ENCODE measurements around the gene SAPCD1. TPM values are rescaled to one million over a fixed set of nuclear protein-coding genes. Genes with fewer than 3 reads are reported as not detected.
"Not testable (repeated sequence)": the region's sequence is repeated elsewhere in the genome, so short reads cannot be mapped to it uniquely, and the experiment has no call there.

SAPCD1 gene
- total and polyA plus RNA-seq, 4 donors = 0.59 to 2.6 (median 0.68) TPM; not detected in 1

DNA sequence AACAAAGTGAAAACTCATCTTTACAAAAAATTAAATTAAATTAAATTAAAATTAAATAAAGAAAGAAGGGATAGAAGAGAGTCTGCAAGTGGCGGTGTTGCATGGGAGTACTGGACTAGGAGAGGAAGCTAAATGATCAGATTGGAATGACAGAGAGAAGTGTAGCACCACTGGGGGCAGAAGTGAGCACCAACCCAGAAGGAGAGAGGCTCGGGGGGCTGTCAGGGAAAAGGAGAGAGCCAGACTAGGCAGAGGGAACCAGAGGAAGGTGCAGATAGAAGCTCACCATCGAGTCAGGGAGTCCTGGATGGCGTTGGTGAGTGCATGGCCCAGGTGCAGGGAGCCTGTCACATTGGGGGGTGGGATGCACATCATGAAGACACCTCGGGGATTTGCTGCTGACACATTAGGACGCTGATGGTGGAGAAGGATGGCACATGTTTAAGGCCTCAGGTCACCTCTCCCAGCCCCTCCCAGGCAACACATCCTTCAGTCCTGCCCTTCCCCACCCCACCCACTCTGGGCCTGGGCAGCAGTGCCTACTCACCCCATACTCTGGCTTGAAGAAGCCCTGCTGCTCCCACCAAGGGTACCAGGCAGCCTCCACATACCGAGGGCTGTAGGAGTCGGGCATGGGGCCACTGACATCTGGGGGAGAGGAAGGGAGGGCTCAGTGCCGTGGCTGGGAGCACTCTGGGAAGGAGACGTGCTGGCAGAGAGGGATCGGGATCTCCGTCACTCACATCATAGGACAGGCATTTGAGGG is 29.1 kb downstream of the SAPCD1 start:
- no peak overlapping the region for H3K27ac ChIP-seq (ENCODE audit: low read depth in 1 of 2, low read length in 2 of 2)

DNA sequence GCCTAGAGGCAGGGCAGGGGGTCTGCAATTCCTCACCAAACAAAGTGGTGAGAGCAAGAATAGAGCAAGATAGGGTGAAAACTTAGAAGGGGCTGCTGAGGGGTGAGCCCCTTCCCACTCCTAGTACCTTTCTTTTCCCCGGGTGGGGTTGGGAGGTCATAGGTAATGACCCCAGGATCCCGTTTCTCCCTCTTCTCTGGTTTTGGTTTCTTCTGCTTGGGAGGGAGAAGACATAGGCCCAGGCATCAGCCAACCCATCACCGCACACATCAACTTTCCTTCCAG is 29.6 kb downstream of the SAPCD1 start:
- no peak for DNase-seq (ENCODE audit: low spot score)
- WGBS = 85% methylated on average over 3 of the region's 3 CpGs
- no peak for TF ChIP-seq HNF4A (conservative IDR thresholded peaks at IDR 0.05)
- TF ChIP-seq SP1 (IDR thresholded peaks at IDR 0.05) = no peak
- H3K4me3 ChIP-seq (ENCODE audit: low read depth in 1 of 3, low read length in 3 of 3) = no peak overlapping the region
- H3K27me3 ChIP-seq (ENCODE audit: control insufficient read depth in 4 of 4, insufficient read depth in 4 of 4, low read length in 3 of 4) = no peaks in the 10 kb centered on the region
- no peak overlapping the region for H3K9ac ChIP-seq (ENCODE audit: low read depth in 1 of 2, low read length in 2 of 2)
- H3K36me3 ChIP-seq (ENCODE audit: control insufficient read depth in 4 of 4, insufficient read depth in 3 of 4, low read depth in 1 of 4, low read length in 3 of 4) = peaks cover 0 to 16% (median 7%) of the 10 kb centered on the region in 4 donors
- H3K4me1 ChIP-seq (ENCODE audit: control insufficient read depth in 4 of 4, insufficient read depth in 4 of 4, low read length in 3 of 4) = peaks cover 0 to 10% (median 6%) of the 10 kb centered on the region in 4 donors
- no peak overlapping the region for H3K27ac ChIP-seq (ENCODE audit: low read depth in 1 of 2, low read length in 2 of 2)
- no peaks in the 10 kb centered on the region for H3K9me3 ChIP-seq (ENCODE audit: control insufficient read depth in 4 of 4, low read length in 3 of 4)

More for the DNA sequence above, 29.1 kb downstream of the SAPCD1 start:
- no peak overlapping the region for H3K9ac ChIP-seq (ENCODE audit: low read depth in 1 of 2, low read length in 2 of 2)
- no peak overlapping the region for H3K4me3 ChIP-seq (ENCODE audit: low read depth in 1 of 3, low read length in 3 of 3)
- H3K9me3 ChIP-seq (ENCODE audit: control insufficient read depth in 4 of 4, low read length in 3 of 4) = no peaks in the 10 kb centered on the region
- TF ChIP-seq HNF4G (IDR thresholded peaks at IDR 0.05) (no peak), CTCF (IDR thresholded peaks at IDR 0.05; ENCODE audit: low read depth, low read length, missing input control) (peak; percentile 41), RXRA (IDR thresholded peaks at IDR 0.05) (no peak), FOXA1 (IDR thresholded peaks at IDR 0.05) (no peak), EGR1 (IDR thresholded peaks at IDR 0.05; ENCODE audit: low read depth in 2 of 2) (no peak), GABPA (IDR thresholded peaks at IDR 0.05 in 1 of 2, conservative IDR thresholded peaks at IDR 0.05 in 1 of 2) (no peak), RAD21 (IDR thresholded peaks at IDR 0.05) (peak in 1 of 2 donors; percentile 73)
- H3K4me1 ChIP-seq (ENCODE audit: control insufficient read depth in 4 of 4, insufficient read depth in 4 of 4, low read length in 3 of 4) = peaks cover 0 to 10% (median 6%) of the 10 kb centered on the region in 4 donors
- WGBS = 79% methylated on average over 12 of the region's 12 CpGs
- H3K36me3 ChIP-seq (ENCODE audit: control insufficient read depth in 4 of 4, insufficient read depth in 3 of 4, low read depth in 1 of 4, low read length in 3 of 4) = peaks cover 0 to 16% (median 7%) of the 10 kb centered on the region in 4 donors
- no peak for DNase-seq (ENCODE audit: low spot score)
- no peaks in the 10 kb centered on the region for H3K27me3 ChIP-seq (ENCODE audit: control insufficient read depth in 4 of 4, insufficient read depth in 4 of 4, low read length in 3 of 4)

DNA sequence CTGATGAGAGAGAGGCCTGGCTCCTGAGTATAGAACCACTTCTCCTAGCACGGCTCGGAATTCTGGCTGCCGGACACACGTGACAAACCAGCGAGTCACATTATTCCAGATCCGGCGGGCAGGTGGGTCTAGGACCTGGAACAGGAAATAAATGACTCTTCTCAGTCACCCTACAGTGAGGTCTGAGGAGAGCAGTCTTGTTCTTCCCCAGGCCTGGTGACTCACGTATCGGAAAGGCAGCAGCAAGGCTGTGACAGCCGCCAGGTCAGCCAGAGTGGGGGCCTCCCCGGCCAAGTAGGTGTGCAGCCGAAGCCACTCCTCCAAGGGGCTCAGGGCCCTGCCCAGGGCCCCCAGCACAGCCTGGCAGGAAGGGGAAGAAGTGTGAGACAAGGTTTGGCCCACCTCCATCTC is 30.3 kb downstream of the SAPCD1 start:
- 94% methylated on average over 12 of the region's 12 CpGs for WGBS
- no peak overlapping the region for H3K27ac ChIP-seq (ENCODE audit: low read depth in 1 of 2, low read length in 2 of 2)
- peaks cover 0 to 10% (median 6%) of the 10 kb centered on the region in 4 donors for H3K4me1 ChIP-seq (ENCODE audit: control insufficient read depth in 4 of 4, insufficient read depth in 4 of 4, low read length in 3 of 4)
- no peak overlapping the region for H3K9ac ChIP-seq (ENCODE audit: low read depth in 1 of 2, low read length in 2 of 2)
- peaks cover 0 to 16% (median 7%) of the 10 kb centered on the region in 4 donors for H3K36me3 ChIP-seq (ENCODE audit: control insufficient read depth in 4 of 4, insufficient read depth in 3 of 4, low read depth in 1 of 4, low read length in 3 of 4)
- TF ChIP-seq EGR1 (IDR thresholded peaks at IDR 0.05; ENCODE audit: low read depth in 2 of 2) = no peak
- no peaks in the 10 kb centered on the region for H3K27me3 ChIP-seq (ENCODE audit: control insufficient read depth in 4 of 4, insufficient read depth in 4 of 4, low read length in 3 of 4)
- H3K9me3 ChIP-seq (ENCODE audit: control insufficient read depth in 4 of 4, low read length in 3 of 4) = no peaks in the 10 kb centered on the region
- no peak for DNase-seq (ENCODE audit: low spot score)
- H3K4me3 ChIP-seq (ENCODE audit: low read depth in 1 of 3, low read length in 3 of 3) = no peak overlapping the region

- H3K4me3 ChIP-seq (ENCODE audit: low read depth in 1 of 3, low read length in 3 of 3); H3K9ac ChIP-seq (ENCODE audit: low read depth in 1 of 2, low read length in 2 of 2); H3K4me1 ChIP-seq (ENCODE audit: control insufficient read depth in 4 of 4, insufficient read depth in 4 of 4, low read length in 3 of 4); H3K27ac ChIP-seq (ENCODE audit: low read depth in 1 of 2, low read length in 2 of 2); H3K9me3 ChIP-seq (ENCODE audit: control insufficient read depth in 4 of 4, low read length in 3 of 4); DNase-seq (ENCODE audit: low spot score); H3K27me3 ChIP-seq (ENCODE audit: control insufficient read depth in 4 of 4, insufficient read depth in 4 of 4, low read length in 3 of 4): not testable (repeated sequence)
- peaks cover 0 to 16% (median 7%) of the 10 kb centered on the region in 4 donors for H3K36me3 ChIP-seq (ENCODE audit: control insufficient read depth in 4 of 4, insufficient read depth in 3 of 4, low read depth in 1 of 4, low read length in 3 of 4)
- 95% methylated on average over 6 of the region's 6 CpGs for WGBS
These were observed 31.4 kb downstream of the SAPCD1 start for GRCh38 chr6:31793927-31794245.
